Smooth muscle cell (in vitro differentiated cells): Measurements from ENCODE around the gene ACTR8. TPM values are rescaled to one million over a fixed set of nuclear protein-coding genes. Genes with fewer than 3 reads are reported as not detected.

ENCODE experiments used
- DNase-seq: peaks from one replicate; lab custom pipeline; 2025; ENCODE audit not compliant: unreplicated experiment; lab: John Stamatoyannopoulos, UW
- H2AFZ ChIP-seq: fragments of 200-600 bp; sonication (generic); 2 replicates; pipeline ENCODE4 v1.6.0; 2016; ENCODE audit warnings: antibody characterized with exemption, low read depth, mild to moderate bottlenecking
- H3F3A ChIP-seq: fragments of 200-600 bp; sonication (generic); 2 replicates; pipeline ENCODE4 v1.6.0; 2017; ENCODE audit warnings: antibody characterized with exemption, low read depth
- H3K27ac ChIP-seq: fragments of 200-600 bp; sonication (generic); 2 replicates; pipeline ENCODE4 v1.5.1; 2016; ENCODE audit warnings: low read depth, mild to moderate bottlenecking
- H3K27me3 ChIP-seq: fragments of 200-600 bp; sonication (generic); 2 replicates; pipeline ENCODE4 v1.6.1; 2016; ENCODE audit warnings: low read depth, mild to moderate bottlenecking
- H3K36me3 ChIP-seq: fragments of 200-600 bp; sonication (generic); 2 replicates; pipeline ENCODE4 v1.5.1; 2016; ENCODE audit warnings: low read depth
- H3K4me1 ChIP-seq: fragments of 200-600 bp; sonication (generic); 2 replicates; pipeline ENCODE4 v1.5.1; 2016; ENCODE audit warnings: low read depth
- H3K4me2 ChIP-seq: fragments of 200-600 bp; sonication (generic); 2 replicates; pipeline ENCODE4 v1.6.0; 2016; ENCODE audit warnings: mild to moderate bottlenecking
- H3K4me3 ChIP-seq: fragments of 200-600 bp; sonication (generic); 2 replicates; pipeline ENCODE4 v1.5.1; 2016; ENCODE audit warnings: mild to moderate bottlenecking
- H3K79me2 ChIP-seq: fragments of 200-600 bp; sonication (generic); 2 replicates; pipeline ENCODE4 v1.6.0; 2016; ENCODE audit warnings: low read depth, mild to moderate bottlenecking
- H3K9ac ChIP-seq: fragments of 200-600 bp; sonication (generic); 2 replicates; pipeline ENCODE4 v1.6.0; 2016; ENCODE audit warnings: low read depth
- H3K9me3 ChIP-seq: fragments of 200-600 bp; sonication (generic); replicated peaks from 2 replicates; pipeline ENCODE4 v1.5.1; 2016; ENCODE audit warnings: low read depth
- H4K20me1 ChIP-seq: fragments of 200-600 bp; sonication (generic); 2 replicates; pipeline ENCODE4 v1.6.0; 2016; ENCODE audit warnings: low read depth
- WGBS: methylation state at CpG from one replicate; pipeline ENCODE4 v1.1.7; 2016; ENCODE audit warnings: low lambda C conversion rate; 5-methylcytosine and 5-hydroxymethylcytosine counted together
- polyA plus RNA-seq: library from polyadenylated mRNA; unstranded; fragments of >200 nt; fragmentation: Nextera tagmentation; extraction: Ambion mirVana; gene quantifications from 2 replicates; pipeline ENCODE4 v1.2.1, GENCODE V29; 2016
- total RNA-seq: library from RNA; depleted of rRNA; stranded (reverse); fragments of >200 nt; gene quantifications from 2 replicates; pipeline ENCODE4 v1.2.3, GENCODE V29; 2014
- TF ChIP-seq, protein P1 (sequence below): fragments of 200-600 bp; sonication (generic); IDR thresholded peaks from 2 replicates; pipeline ENCODE4 v1.5.1; 2017; ENCODE audit warnings: borderline replicate concordance, mild to moderate bottlenecking, antibody characterized with exemption; ENCODE audit not compliant: insufficient read depth, poor library complexity, severe bottlenecking

The ACTR8 gene
- total and polyA plus RNA-seq, 2 experiments from 2014 or later, result 17.4 to 23.1 TPM

DNA sequence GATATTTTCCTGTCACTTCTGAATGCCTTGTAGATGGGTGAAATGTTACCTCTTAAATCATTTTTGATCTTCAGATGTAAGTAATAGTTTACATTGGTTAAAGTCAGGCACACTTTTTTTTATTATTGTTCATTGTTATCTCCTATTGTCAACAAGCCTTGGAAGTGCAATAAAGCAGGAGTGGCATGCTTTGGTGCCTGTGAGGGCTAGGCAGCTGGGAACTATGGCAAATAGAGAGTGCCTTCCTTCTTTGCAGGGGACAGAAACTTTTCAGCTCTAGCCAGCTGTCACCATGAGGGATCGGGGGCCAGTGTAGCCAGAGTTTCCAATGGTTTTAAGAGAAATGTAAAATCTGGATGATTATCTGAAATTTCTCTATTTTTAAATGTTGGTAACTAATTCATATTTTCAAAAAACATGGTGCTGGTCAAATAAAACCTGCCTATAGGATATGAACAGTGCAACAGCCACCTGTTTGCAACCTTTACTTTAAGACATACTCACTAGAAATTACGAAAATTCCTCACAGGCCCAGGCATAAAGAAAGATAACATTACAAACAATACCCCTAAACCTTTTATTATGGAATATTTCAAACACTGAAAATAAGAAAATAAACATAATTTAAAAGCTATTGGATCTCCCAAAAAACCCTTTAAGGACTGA, 18.8 kb upstream of the ACTR8 start:
- no peak overlapping the region for H2AFZ ChIP-seq
- no peaks in the 10 kb centered on the region for H4K20me1 ChIP-seq
- DNase-seq, result no peak
- no peak overlapping the region for H3K4me3 ChIP-seq
- no peaks in the 10 kb centered on the region for H3K36me3 ChIP-seq
- H3F3A ChIP-seq, result no peaks in the 10 kb centered on the region
- H3K27ac ChIP-seq, result no peak overlapping the region
- no peak overlapping the region for H3K9ac ChIP-seq
- no peaks in the 10 kb centered on the region for H3K79me2 ChIP-seq
- no peak overlapping the region for H3K4me2 ChIP-seq
- H3K27me3 ChIP-seq, result peaks cover 32% of the 10 kb centered on the region
- TF ChIP-seq, protein P1, sequence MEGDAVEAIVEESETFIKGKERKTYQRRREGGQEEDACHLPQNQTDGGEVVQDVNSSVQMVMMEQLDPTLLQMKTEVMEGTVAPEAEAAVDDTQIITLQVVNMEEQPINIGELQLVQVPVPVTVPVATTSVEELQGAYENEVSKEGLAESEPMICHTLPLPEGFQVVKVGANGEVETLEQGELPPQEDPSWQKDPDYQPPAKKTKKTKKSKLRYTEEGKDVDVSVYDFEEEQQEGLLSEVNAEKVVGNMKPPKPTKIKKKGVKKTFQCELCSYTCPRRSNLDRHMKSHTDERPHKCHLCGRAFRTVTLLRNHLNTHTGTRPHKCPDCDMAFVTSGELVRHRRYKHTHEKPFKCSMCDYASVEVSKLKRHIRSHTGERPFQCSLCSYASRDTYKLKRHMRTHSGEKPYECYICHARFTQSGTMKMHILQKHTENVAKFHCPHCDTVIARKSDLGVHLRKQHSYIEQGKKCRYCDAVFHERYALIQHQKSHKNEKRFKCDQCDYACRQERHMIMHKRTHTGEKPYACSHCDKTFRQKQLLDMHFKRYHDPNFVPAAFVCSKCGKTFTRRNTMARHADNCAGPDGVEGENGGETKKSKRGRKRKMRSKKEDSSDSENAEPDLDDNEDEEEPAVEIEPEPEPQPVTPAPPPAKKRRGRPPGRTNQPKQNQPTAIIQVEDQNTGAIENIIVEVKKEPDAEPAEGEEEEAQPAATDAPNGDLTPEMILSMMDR, result no peak
- H3K9me3 ChIP-seq, result no peaks in the 10 kb centered on the region
- 84% methylated on average over 2 of the region's 2 CpGs for WGBS
- H3K4me1 ChIP-seq, result no peaks in the 10 kb centered on the region

DNA sequence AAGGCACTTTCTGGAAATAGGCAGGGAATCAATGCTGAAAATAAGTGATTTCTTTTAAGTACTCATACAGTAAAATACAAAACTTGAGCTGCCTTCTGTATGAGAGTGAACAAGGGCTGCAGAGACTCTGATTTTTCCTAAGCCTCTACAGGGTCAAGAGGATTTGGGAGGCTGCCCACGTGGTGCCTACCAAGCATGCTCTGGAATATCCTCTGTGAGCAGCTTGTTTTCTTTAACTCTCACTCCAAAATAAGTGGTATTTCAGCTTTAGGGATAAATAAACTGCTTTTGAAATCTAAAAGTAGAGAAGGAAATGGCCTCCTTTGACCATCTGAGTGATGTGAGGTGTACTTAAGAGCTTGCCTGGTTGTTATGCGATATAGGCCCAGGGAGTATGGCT, 17.8 kb upstream of the ACTR8 start:
- Histone ChIP-seq H3K36me3 (no peaks in the 10 kb centered on the region), H3K79me2 (no peaks in the 10 kb centered on the region), H2AFZ (no peak overlapping the region), H3K4me2 (no peak overlapping the region), H3K4me1 (no peaks in the 10 kb centered on the region), H3K27ac (no peak overlapping the region), H3K9me3 (no peaks in the 10 kb centered on the region), H3F3A (no peaks in the 10 kb centered on the region), H3K9ac (no peak overlapping the region), H3K27me3 (peaks cover 42% of the 10 kb centered on the region), H4K20me1 (no peaks in the 10 kb centered on the region), H3K4me3 (no peak overlapping the region)
- TF ChIP-seq, protein P1, result no peak
- DNase-seq, result no peak
- WGBS, result 70% methylated on average over 2 of the region's 2 CpGs

DNA sequence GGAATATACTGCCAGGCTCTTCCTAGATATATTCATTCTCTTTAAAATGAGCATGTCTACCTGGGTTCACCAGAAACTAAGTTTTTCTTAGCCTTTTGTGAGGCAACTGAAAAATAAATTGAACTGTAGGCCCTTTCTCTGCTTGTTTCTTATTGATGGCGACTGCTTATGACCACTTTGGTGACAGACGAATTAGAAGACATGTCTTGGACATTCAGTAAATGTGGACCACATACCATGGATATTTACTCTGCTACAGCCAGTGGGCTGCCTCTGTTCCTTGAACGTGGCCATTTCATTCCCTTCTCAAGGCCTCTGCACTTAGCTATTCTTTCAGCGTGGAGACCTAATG, 10.3 kb upstream of the ACTR8 start:
- Histone ChIP-seq H3K9me3 (no peaks in the 10 kb centered on the region), H3K27ac (peak overlapping the region; percentile 96), H3F3A (no peaks in the 10 kb centered on the region), H4K20me1 (peaks cover 37% of the 10 kb centered on the region), H3K4me3 (peak overlapping the region; percentile 92), H2AFZ (peak overlapping the region; percentile 50), H3K4me2 (peak overlapping the region; percentile 85), H3K36me3 (no peaks in the 10 kb centered on the region), H3K27me3 (peaks cover 30% of the 10 kb centered on the region), H3K9ac (peak overlapping the region; percentile 86), H3K79me2 (peaks cover 41% of the 10 kb centered on the region), H3K4me1 (peaks cover 13% of the 10 kb centered on the region)
- TF ChIP-seq, protein P1, result no peak
- 64% methylated on average over 4 of the region's 4 CpGs for WGBS
- DNase-seq, result no peak
